ENCODE data around the gene PLEKHA8. TPM values are rescaled to one million over a fixed set of nuclear protein-coding genes. Genes with fewer than 3 reads are reported as not detected.

Gene PLEKHA8
- total and polyA plus RNA-seq, 4 donors = 2.7 to 16.7 (median 6.5) TPM

- DNase-seq (peak in 2 of 3 donors; percentile 11 to 39), ATAC-seq (ENCODE audit: insufficient read depth, low FRiP score) (no peak)
- TF ChIP-seq, protein P1, sequence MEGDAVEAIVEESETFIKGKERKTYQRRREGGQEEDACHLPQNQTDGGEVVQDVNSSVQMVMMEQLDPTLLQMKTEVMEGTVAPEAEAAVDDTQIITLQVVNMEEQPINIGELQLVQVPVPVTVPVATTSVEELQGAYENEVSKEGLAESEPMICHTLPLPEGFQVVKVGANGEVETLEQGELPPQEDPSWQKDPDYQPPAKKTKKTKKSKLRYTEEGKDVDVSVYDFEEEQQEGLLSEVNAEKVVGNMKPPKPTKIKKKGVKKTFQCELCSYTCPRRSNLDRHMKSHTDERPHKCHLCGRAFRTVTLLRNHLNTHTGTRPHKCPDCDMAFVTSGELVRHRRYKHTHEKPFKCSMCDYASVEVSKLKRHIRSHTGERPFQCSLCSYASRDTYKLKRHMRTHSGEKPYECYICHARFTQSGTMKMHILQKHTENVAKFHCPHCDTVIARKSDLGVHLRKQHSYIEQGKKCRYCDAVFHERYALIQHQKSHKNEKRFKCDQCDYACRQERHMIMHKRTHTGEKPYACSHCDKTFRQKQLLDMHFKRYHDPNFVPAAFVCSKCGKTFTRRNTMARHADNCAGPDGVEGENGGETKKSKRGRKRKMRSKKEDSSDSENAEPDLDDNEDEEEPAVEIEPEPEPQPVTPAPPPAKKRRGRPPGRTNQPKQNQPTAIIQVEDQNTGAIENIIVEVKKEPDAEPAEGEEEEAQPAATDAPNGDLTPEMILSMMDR (IDR thresholded peaks at IDR 0.05; ENCODE audit: control extremely low read depth, extremely low read depth) = no peak
- no peak overlapping the region for H3K4me3 ChIP-seq
- no peak overlapping the region for H3K27ac ChIP-seq (ENCODE audit: low read depth in 1 of 2, low read length in 1 of 2)
- H3K9me3 ChIP-seq (ENCODE audit: control insufficient read depth in 4 of 4, insufficient read depth in 3 of 4, low read length in 3 of 4) = no peaks in the 10 kb centered on the region
- peaks cover 5 to 11% (median 9%) of the 10 kb centered on the region in 4 donors for H3K36me3 ChIP-seq (ENCODE audit: control insufficient read depth in 4 of 4, insufficient read depth in 4 of 4, low read length in 4 of 4)
- peaks cover 0 to 2% (median 0%) of the 10 kb centered on the region in 5 donors for H3K4me1 ChIP-seq (ENCODE audit: control insufficient read depth in 5 of 5, insufficient read depth in 5 of 5, low read length in 5 of 5)
- 39 to 41% methylated on average over 1 of the region's 1 CpG for WGBS, 2 donors
- no peaks in the 10 kb centered on the region for H3K27me3 ChIP-seq (ENCODE audit: control insufficient read depth in 3 of 3, insufficient read depth in 3 of 3, low read length in 2 of 3)
- no peak overlapping the region for H3K9ac ChIP-seq (ENCODE audit: insufficient read depth in 1 of 2, low read length in 2 of 2)
Measured at GRCh38 chr7:30074422-30075030, 46.3 kb downstream of the PLEKHA8 start.

- TF ChIP-seq, protein P1 (IDR thresholded peaks at IDR 0.05; ENCODE audit: control extremely low read depth, extremely low read depth) = no peak
- WGBS, 2 donors = 72 to 91% methylated on average over 1 of the region's 1 CpG
- peaks cover 0 to 2% (median 0%) of the 10 kb centered on the region in 5 donors for H3K4me1 ChIP-seq (ENCODE audit: control insufficient read depth in 5 of 5, insufficient read depth in 5 of 5, low read length in 5 of 5)
- H3K4me3 ChIP-seq = no peak overlapping the region
- no peak overlapping the region for H3K9ac ChIP-seq (ENCODE audit: insufficient read depth in 1 of 2, low read length in 2 of 2)
- H3K27me3 ChIP-seq (ENCODE audit: control insufficient read depth in 3 of 3, insufficient read depth in 3 of 3, low read length in 2 of 3) = no peaks in the 10 kb centered on the region
- ATAC-seq (ENCODE audit: insufficient read depth, low FRiP score) = no peak
- DNase-seq = no peak
- H3K9me3 ChIP-seq (ENCODE audit: control insufficient read depth in 4 of 4, insufficient read depth in 3 of 4, low read length in 3 of 4) = no peaks in the 10 kb centered on the region
- H3K27ac ChIP-seq (ENCODE audit: low read depth in 1 of 2, low read length in 1 of 2) = no peak overlapping the region
- peaks cover 9 to 15% (median 12%) of the 10 kb centered on the region in 4 donors for H3K36me3 ChIP-seq (ENCODE audit: control insufficient read depth in 4 of 4, insufficient read depth in 4 of 4, low read length in 4 of 4)
Measured at GRCh38 chr7:30076411-30076810, 48.2 kb downstream of the PLEKHA8 start.

GRCh38 chr7:30078280-30078679, 50.1 kb downstream of the PLEKHA8 start:
- peaks cover 7 to 15% (median 12%) of the 10 kb centered on the region in 4 donors for H3K36me3 ChIP-seq (ENCODE audit: control insufficient read depth in 4 of 4, insufficient read depth in 4 of 4, low read length in 4 of 4)
- H3K9ac ChIP-seq (ENCODE audit: insufficient read depth in 1 of 2, low read length in 2 of 2) = no peak overlapping the region
- TF ChIP-seq, protein P1 (IDR thresholded peaks at IDR 0.05; ENCODE audit: control extremely low read depth, extremely low read depth) = no peak
- WGBS, 2 donors = 97 to 98% methylated on average over 3 of the region's 3 CpGs
- H3K9me3 ChIP-seq (ENCODE audit: control insufficient read depth in 4 of 4, insufficient read depth in 3 of 4, low read length in 3 of 4) = no peaks in the 10 kb centered on the region
- no peak for ATAC-seq (ENCODE audit: insufficient read depth, low FRiP score)
- no peak for DNase-seq
- peaks cover 0 to 3% (median 0%) of the 10 kb centered on the region in 5 donors for H3K4me1 ChIP-seq (ENCODE audit: control insufficient read depth in 5 of 5, insufficient read depth in 5 of 5, low read length in 5 of 5)
- no peak overlapping the region for H3K27ac ChIP-seq (ENCODE audit: low read depth in 1 of 2, low read length in 1 of 2)
- no peak overlapping the region for H3K4me3 ChIP-seq
- no peaks in the 10 kb centered on the region for H3K27me3 ChIP-seq (ENCODE audit: control insufficient read depth in 3 of 3, insufficient read depth in 3 of 3, low read length in 2 of 3)
